ENCODE data around the gene VCAN. TPM values are rescaled to one million over a fixed set of nuclear protein-coding genes. Genes with fewer than 3 reads are reported as not detected.
A peak's percentile ranks its signal among the peaks of the same experiment; 100 is the strongest.

Gene VCAN
- total RNA-seq, 1 donor from 2014 or later: 678 TPM

GRCh38 chr5:83563631-83564030, 92.1 kb downstream of the VCAN start:
- Mint-ChIP-seq H3K36me3 (peaks cover 14% of the 10 kb centered on the region), H3K4me1 (peaks cover 35% of the 10 kb centered on the region), H3K9me3 (no peaks in the 10 kb centered on the region), H3K4me3 (no peak overlapping the region), H3K27me3 (ENCODE audit: low read depth) (no peaks in the 10 kb centered on the region), H3K27ac (peak overlapping the region; percentile 1)
- no peak for DNase-seq (ENCODE audit: low spot score in 2 of 2, unreplicated experiment in 2 of 2)
- TF ChIP-seq CTCF (IDR thresholded peaks at IDR 0.05; ENCODE audit: unreplicated experiment): no peak

GRCh38 chr5:83564069-83564749, 92.7 kb downstream of the VCAN start:
- Mint-ChIP-seq H3K27me3 (ENCODE audit: low read depth) (no peaks in the 10 kb centered on the region), H3K27ac (peak overlapping the region; percentile 43), H3K36me3 (peaks cover 14% of the 10 kb centered on the region), H3K4me3 (no peak overlapping the region), H3K9me3 (no peaks in the 10 kb centered on the region), H3K4me1 (peaks cover 32% of the 10 kb centered on the region)
- no peak for DNase-seq (ENCODE audit: low spot score in 2 of 2, unreplicated experiment in 2 of 2)
- peak; percentile 80 for TF ChIP-seq CTCF (IDR thresholded peaks at IDR 0.05; ENCODE audit: unreplicated experiment)

GRCh38 chr5:83567741-83568140, 96.2 kb downstream of the VCAN start:
- H3K9me3 Mint-ChIP-seq: no peaks in the 10 kb centered on the region
- no peak for DNase-seq (ENCODE audit: low spot score in 2 of 2, unreplicated experiment in 2 of 2)
- peak overlapping the region; percentile 80 for H3K27ac Mint-ChIP-seq
- no peak for TF ChIP-seq CTCF (IDR thresholded peaks at IDR 0.05; ENCODE audit: unreplicated experiment)
- no peak overlapping the region for H3K4me3 Mint-ChIP-seq
- H3K36me3 Mint-ChIP-seq: peaks cover 20% of the 10 kb centered on the region
- H3K27me3 Mint-ChIP-seq (ENCODE audit: low read depth): no peaks in the 10 kb centered on the region
- H3K4me1 Mint-ChIP-seq: peaks cover 22% of the 10 kb centered on the region

GRCh38 chr5:83568186-83568585, 96.6 kb downstream of the VCAN start:
- DNase-seq (ENCODE audit: low spot score in 2 of 2, unreplicated experiment in 2 of 2): no peak
- Mint-ChIP-seq H3K4me3 (no peak overlapping the region), H3K36me3 (peaks cover 20% of the 10 kb centered on the region), H3K9me3 (no peaks in the 10 kb centered on the region), H3K4me1 (peaks cover 18% of the 10 kb centered on the region), H3K27me3 (ENCODE audit: low read depth) (no peaks in the 10 kb centered on the region), H3K27ac (peak overlapping the region; percentile 80)
- TF ChIP-seq CTCF (IDR thresholded peaks at IDR 0.05; ENCODE audit: unreplicated experiment): no peak

- Mint-ChIP-seq H3K4me3 (no peak overlapping the region), H3K4me1 (peaks cover 7% of the 10 kb centered on the region), H3K27ac (peak overlapping the region; percentile 19), H3K36me3 (peaks cover 30% of the 10 kb centered on the region), H3K27me3 (ENCODE audit: low read depth) (no peaks in the 10 kb centered on the region), H3K9me3 (peaks cover 4% of the 10 kb centered on the region)
- no peak for TF ChIP-seq CTCF (IDR thresholded peaks at IDR 0.05; ENCODE audit: unreplicated experiment)
- no peak for DNase-seq (ENCODE audit: low spot score in 2 of 2, unreplicated experiment in 2 of 2)
Observed at GRCh38 chr5:83570916-83571315, 99.4 kb downstream of the VCAN start.

Data from mesothelial cell of epicardium (in vitro differentiated cells).